ENCODE data around the gene RBM5.

- TF ChIP-seq DPF2 (IDR thresholded peaks at IDR 0.05), result no peak
- TF ChIP-seq CTCF (IDR thresholded peaks at IDR 0.05 in 2 of 3, conservative IDR thresholded peaks at IDR 0.05 in 1 of 3; ENCODE audit: control insufficient read depth in 2 of 3, extremely low read depth in 1 of 3, insufficient read depth in 1 of 3, low read depth in 3 of 3, low read length in 3 of 3), result no peak
- TF ChIP-seq RELA (IDR thresholded peaks at IDR 0.05; ENCODE audit: borderline replicate concordance, partially characterized antibody), result no peak
- peak; percentile 68 for TF ChIP-seq POLR2A (IDR thresholded peaks at IDR 0.05; ENCODE audit: low read depth, low read length)
- TF ChIP-seq USF2 (IDR thresholded peaks at IDR 0.05; ENCODE audit: borderline replicate concordance, low read depth, low read length), result no peak
- TF ChIP-seq ZNF687 (IDR thresholded peaks at IDR 0.05), result no peak
- no peak for TF ChIP-seq REST (IDR thresholded peaks at IDR 0.05; ENCODE audit: low read depth, low read length)
- no peak for TF ChIP-seq NFYA (IDR thresholded peaks at IDR 0.05; ENCODE audit: borderline replicate concordance, low read depth, low read length)
These were observed 13.8 kb downstream of the RBM5 start for GRCh38 chr3:50102558-50102957.
